Breast epithelium (tissue), 4 donors: ENCODE results near the gene NEK10. TPM values are rescaled to one million over a fixed set of nuclear protein-coding genes. Genes with fewer than 3 reads are reported as not detected.

Experiments used
- DNase-seq, 2 donors: peaks; one replicate each; pipeline ENCODE4 v3.0.0-alpha.2; 2019; ENCODE audit warnings: low spot score in 2 of 2
- H3K27ac ChIP-seq, 2 donors: fragments of 200-600 bp; sonication (generic) in 1 of 2; one replicate each; pipeline ENCODE4 v1.5.1; 2016 to 2019; ENCODE audit warnings: mild to moderate bottlenecking in 1 of 2
- H3K27me3 ChIP-seq, 2 donors: fragments of 200-600 bp; sonication (generic) in 1 of 2; one replicate each; pipeline versions ENCODE4 v1.5.1 to v1.6.0; 2017 to 2019; ENCODE audit warnings: control low read depth in 1 of 2, mild to moderate bottlenecking in 1 of 2
- H3K36me3 ChIP-seq: fragments of 200-600 bp; one replicate; pipeline ENCODE4 v1.5.1; 2019
- H3K4me1 ChIP-seq, 2 donors: fragments of 200-600 bp; sonication (generic); one replicate each; pipeline ENCODE4 v1.5.1; 2016 to 2019; ENCODE audit warnings: control low read depth in 1 of 2
- H3K4me3 ChIP-seq, 3 donors: fragments of 200-600 bp; sonication (generic); 1 replicate in 2 of 3; 2 replicates in 1 of 3; pipeline ENCODE4 v1.5.1; 2016 to 2019; ENCODE audit warnings: mild to moderate bottlenecking in 3 of 3, moderate library complexity in 2 of 3
- H3K9me3 ChIP-seq, 2 donors: fragments of 200-600 bp; sonication (generic) in 1 of 2; one replicate each; pipeline ENCODE4 v1.5.1; 2016 to 2019; ENCODE audit warnings: control low read depth in 1 of 2
- POLR2A ChIP-seq: fragments of 450-650 bp; IDR thresholded peaks from one replicate; pipeline ENCODE4 v1.6.1; 2016; ENCODE audit warnings: antibody characterized with exemption, mild to moderate bottlenecking, moderate library complexity
- POLR2AphosphoS5 ChIP-seq, 3 donors: sonication (generic); formaldehyde crosslinking; IDR thresholded peaks; one replicate each; pipeline ENCODE4 v1.6.1; 2017; ENCODE audit warnings: antibody characterized with exemption in 3 of 3
- intact Hi-C: fragments of 100-400 bp; cut with DNase I; formaldehyde crosslinking; loops from one replicate; pipeline ENCODE4 v1.15.1; 2023; ENCODE audit warnings: low total_unique reads
- total RNA-seq, 3 donors: library from RNA; depleted of rRNA; stranded (reverse); fragments of >200 nt; gene quantifications; one replicate each; pipeline ENCODE4 v1.1.0, GENCODE V29; 2016
- TF ChIP-seq, protein P1 (sequence below), 3 donors: fragments of 450-650 bp; IDR thresholded peaks; one replicate each; pipeline ENCODE4 v1.5.1; 2016 to 2017; ENCODE audit warnings: antibody characterized with exemption in 3 of 3, mild to moderate bottlenecking in 3 of 3, moderate library complexity in 3 of 3

NEK10 gene
- total RNA-seq, 3 donors from 2014 or later, result 0.96 to 246 (median 48.4) TPM

DNA sequence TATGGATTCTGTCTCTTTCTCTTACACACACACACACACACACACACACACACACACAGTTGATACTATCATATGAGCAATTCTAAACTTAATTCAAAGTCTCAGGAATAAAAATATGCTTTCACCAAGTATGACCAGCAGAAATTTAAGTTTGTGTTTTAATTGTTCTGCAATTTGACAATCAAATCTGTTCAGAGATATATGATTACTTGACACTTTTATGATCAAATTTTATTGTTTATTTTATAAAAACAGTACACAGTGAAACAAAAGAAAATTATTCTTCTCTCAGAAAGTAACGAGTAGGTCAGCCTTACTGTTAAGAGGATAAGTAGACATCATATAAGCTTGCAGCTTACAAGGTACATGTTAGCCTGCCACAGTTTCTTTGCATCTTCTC lies 114.3 kb downstream of the NEK10 start:
- no peak for DNase-seq
- H3K4me1 ChIP-seq, result no peaks in the 10 kb centered on the region
- H3K9me3 ChIP-seq, result no peaks in the 10 kb centered on the region
- intact Hi-C loops, result no loop called here
- no peaks in the 10 kb centered on the region for H3K27me3 ChIP-seq
- peak overlapping the region in 1 of 2 donors; percentile 54 for H3K27ac ChIP-seq
- no peaks in the 10 kb centered on the region for H3K36me3 ChIP-seq
- no peak overlapping the region for H3K4me3 ChIP-seq
- TF ChIP-seq, protein P1, sequence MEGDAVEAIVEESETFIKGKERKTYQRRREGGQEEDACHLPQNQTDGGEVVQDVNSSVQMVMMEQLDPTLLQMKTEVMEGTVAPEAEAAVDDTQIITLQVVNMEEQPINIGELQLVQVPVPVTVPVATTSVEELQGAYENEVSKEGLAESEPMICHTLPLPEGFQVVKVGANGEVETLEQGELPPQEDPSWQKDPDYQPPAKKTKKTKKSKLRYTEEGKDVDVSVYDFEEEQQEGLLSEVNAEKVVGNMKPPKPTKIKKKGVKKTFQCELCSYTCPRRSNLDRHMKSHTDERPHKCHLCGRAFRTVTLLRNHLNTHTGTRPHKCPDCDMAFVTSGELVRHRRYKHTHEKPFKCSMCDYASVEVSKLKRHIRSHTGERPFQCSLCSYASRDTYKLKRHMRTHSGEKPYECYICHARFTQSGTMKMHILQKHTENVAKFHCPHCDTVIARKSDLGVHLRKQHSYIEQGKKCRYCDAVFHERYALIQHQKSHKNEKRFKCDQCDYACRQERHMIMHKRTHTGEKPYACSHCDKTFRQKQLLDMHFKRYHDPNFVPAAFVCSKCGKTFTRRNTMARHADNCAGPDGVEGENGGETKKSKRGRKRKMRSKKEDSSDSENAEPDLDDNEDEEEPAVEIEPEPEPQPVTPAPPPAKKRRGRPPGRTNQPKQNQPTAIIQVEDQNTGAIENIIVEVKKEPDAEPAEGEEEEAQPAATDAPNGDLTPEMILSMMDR (IDR thresholded peaks at IDR 0.05), result no peak
- TF ChIP-seq POLR2AphosphoS5 (IDR thresholded peaks at IDR 0.05) (no peak), POLR2A (no peak)

- peak overlapping the region in 1 of 2 donors; percentile 50 for H3K27ac ChIP-seq
- intact Hi-C loops, result no loop called here
- no peaks in the 10 kb centered on the region for H3K9me3 ChIP-seq
- H3K36me3 ChIP-seq, result no peaks in the 10 kb centered on the region
- H3K4me3 ChIP-seq, result no peak overlapping the region
- H3K27me3 ChIP-seq, result no peaks in the 10 kb centered on the region
- no peaks in the 10 kb centered on the region for H3K4me1 ChIP-seq
- TF ChIP-seq, protein P1 (IDR thresholded peaks at IDR 0.05), result peak in 2 of 3 donors; percentile 15 to 52
- TF ChIP-seq POLR2AphosphoS5 (IDR thresholded peaks at IDR 0.05), result no peak
- peak; percentile 51 to 90 for DNase-seq
Observed at GRCh38 chr3:27253831-27254230, 115.4 kb downstream of the NEK10 start.

- Histone ChIP-seq H3K27ac (peak overlapping the region in 1 of 2 donors; percentile 50), H3K4me1 (no peaks in the 10 kb centered on the region), H3K4me3 (no peak overlapping the region), H3K9me3 (no peaks in the 10 kb centered on the region), H3K27me3 (no peaks in the 10 kb centered on the region), H3K36me3 (no peaks in the 10 kb centered on the region)
- intact Hi-C loops, result no loop called here
- no peak for TF ChIP-seq POLR2A
- TF ChIP-seq, protein P1 (IDR thresholded peaks at IDR 0.05), result no peak
- TF ChIP-seq POLR2AphosphoS5 (IDR thresholded peaks at IDR 0.05), result no peak
- peak in 1 of 2 donors; percentile 36 for DNase-seq
Observed at GRCh38 chr3:27253391-27253790, 115.8 kb downstream of the NEK10 start.

DNA sequence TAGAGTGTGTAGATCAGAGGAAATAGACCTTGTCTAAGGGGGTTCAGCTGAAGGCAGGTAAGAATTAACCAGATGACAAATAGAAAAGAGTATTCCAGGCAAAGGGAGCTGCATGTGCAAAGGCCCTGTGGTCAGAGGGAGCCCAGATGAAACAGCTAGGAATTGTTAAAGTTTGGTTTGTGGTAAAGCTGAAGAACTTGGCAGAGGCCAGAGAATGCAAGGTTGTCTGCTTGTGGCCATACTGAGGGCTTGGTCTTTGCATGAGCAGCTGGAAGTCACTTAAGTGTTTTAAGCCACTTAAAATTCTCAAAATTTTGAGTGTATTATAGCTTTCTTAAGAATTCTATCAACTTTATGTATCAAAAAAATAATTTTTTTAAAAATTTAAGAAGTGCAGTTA lies 116.5 kb downstream of the NEK10 start:
- DNase-seq, result no peak
- no peak overlapping the region for H3K4me3 ChIP-seq
- peak overlapping the region in 1 of 2 donors; percentile 48 for H3K27ac ChIP-seq
- no peaks in the 10 kb centered on the region for H3K9me3 ChIP-seq
- no peaks in the 10 kb centered on the region for H3K27me3 ChIP-seq
- no peaks in the 10 kb centered on the region for H3K4me1 ChIP-seq
- TF ChIP-seq, protein P1 (IDR thresholded peaks at IDR 0.05), result no peak
- no peaks in the 10 kb centered on the region for H3K36me3 ChIP-seq
- intact Hi-C loops, result no loop called here

DNA sequence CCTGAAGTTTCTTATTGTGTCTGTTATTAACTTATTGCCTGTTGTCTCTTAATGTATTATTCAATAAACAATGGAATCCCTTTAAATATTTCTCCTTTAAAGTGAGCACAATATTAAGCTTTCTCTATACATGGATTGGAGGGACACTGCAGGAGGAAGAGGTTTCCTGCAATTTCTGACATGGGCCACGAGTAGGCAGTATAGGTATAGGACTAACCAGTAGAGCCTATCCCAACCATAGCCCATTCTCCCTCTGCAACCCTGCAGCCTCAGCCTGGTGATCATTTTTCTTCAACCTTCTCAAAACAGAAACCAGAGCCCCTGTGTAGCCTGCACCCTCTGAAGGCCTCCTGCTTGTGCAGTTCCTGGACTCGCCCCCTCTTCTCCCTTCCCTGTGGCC lies 124.8 kb downstream of the NEK10 start:
- no peaks in the 10 kb centered on the region for H3K36me3 ChIP-seq
- peaks cover under 1% of the 10 kb centered on the region in 2 donors for H3K9me3 ChIP-seq
- no peaks in the 10 kb centered on the region for H3K4me1 ChIP-seq
- no peaks in the 10 kb centered on the region for H3K27me3 ChIP-seq
- H3K4me3 ChIP-seq, result no peak overlapping the region
- no peak for DNase-seq
- intact Hi-C loops, result no loop called here
- no peak for TF ChIP-seq POLR2A
- no peak for TF ChIP-seq POLR2AphosphoS5 (IDR thresholded peaks at IDR 0.05)
- TF ChIP-seq, protein P1 (IDR thresholded peaks at IDR 0.05), result no peak
- no peak overlapping the region for H3K27ac ChIP-seq
